GM13977 (cell line): Measurements from ENCODE around the gene CLTCL1.

Experiments used
- DNase-seq: peaks from one replicate; pipeline ENCODE4 v3.0.0; 2012; ENCODE audit warnings: low spot score
- in situ Hi-C: fragments of 300-500 bp; cut with MboI; formaldehyde crosslinking; loops from one replicate; pipeline ENCODE4 v1.12.0; 2022; ENCODE audit warnings: low sequenced_read_pairs, low pct_unique_long_range_greater_than_20kb, mixed read lengths, inconsistent platforms; ENCODE audit not compliant: unreplicated experiment
- TF ChIP-seq, protein P1 (sequence below): IDR thresholded peaks from 2 replicates; pipeline ENCODE4 v1.5.1; 2012; ENCODE audit warnings: mild to moderate bottlenecking, control low read depth; ENCODE audit not compliant: insufficient read depth; ENCODE audit errors: extremely low read depth, missing control alignments

The CLTCL1 gene

DNA sequence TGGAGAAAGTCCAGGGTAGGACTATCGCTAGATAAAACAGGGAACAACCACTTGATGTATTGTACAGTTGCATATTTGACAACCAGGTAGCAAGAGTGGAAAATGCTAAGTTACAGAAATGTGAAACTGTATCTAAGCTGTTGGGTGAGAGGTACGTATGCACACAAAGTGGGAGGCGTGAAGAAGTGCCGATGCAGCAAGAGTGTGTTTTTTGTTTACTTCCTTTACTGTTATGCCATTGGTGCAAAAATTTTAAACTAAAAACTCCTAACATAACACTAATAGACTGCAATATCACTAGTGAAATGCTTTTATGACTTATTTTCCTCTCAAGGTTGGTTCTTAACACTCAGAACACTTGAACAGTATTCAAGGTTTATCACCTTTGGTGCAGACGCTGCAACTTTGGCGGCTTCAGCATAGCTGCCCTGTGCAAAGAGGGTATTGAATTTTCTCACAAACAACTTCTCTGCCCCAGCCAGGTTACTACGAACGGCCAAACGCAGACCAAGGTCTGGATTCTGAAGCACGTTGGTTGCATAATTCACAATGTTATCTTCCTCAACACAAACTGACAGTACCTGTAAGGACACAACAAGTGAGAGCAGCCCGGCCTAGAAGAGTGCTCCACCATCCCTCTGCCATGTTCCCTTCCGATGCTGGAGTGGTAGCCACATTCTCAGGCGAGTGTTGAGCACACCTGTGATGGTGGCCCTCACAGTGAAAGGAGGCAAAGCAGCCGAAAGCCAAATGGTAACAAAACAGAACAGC lies 57.2 kb downstream of the CLTCL1 start:
- DNase-seq = no peak
- TF ChIP-seq, protein P1, sequence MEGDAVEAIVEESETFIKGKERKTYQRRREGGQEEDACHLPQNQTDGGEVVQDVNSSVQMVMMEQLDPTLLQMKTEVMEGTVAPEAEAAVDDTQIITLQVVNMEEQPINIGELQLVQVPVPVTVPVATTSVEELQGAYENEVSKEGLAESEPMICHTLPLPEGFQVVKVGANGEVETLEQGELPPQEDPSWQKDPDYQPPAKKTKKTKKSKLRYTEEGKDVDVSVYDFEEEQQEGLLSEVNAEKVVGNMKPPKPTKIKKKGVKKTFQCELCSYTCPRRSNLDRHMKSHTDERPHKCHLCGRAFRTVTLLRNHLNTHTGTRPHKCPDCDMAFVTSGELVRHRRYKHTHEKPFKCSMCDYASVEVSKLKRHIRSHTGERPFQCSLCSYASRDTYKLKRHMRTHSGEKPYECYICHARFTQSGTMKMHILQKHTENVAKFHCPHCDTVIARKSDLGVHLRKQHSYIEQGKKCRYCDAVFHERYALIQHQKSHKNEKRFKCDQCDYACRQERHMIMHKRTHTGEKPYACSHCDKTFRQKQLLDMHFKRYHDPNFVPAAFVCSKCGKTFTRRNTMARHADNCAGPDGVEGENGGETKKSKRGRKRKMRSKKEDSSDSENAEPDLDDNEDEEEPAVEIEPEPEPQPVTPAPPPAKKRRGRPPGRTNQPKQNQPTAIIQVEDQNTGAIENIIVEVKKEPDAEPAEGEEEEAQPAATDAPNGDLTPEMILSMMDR = no peak
- in situ Hi-C loops = no loop called here

DNA sequence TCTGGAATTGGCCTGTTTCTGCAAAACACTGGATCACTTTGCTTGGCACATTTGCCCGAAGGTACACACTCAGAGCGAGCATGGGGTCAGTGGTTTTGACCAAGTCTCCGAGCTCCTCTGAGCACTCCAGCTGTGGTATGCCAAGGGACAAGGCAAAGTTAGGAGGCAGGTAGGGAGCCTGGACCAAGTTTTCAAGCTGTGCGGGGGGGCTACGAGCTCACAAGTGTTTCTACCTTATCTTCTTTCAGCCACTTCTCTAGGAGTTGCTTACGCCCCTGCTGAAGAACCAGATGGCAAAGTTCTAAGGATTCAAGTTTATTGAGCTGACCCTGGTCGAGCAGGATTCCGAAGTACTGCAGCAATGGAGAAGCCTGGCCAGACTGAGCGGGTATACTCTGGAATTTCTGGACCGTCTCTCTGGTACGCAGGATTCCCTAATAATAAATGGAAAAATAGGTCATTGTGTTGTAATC lies 58.3 kb downstream of the CLTCL1 start:
- TF ChIP-seq, protein P1 = no peak
- in situ Hi-C loops = no loop called here
- no peak for DNase-seq

DNA sequence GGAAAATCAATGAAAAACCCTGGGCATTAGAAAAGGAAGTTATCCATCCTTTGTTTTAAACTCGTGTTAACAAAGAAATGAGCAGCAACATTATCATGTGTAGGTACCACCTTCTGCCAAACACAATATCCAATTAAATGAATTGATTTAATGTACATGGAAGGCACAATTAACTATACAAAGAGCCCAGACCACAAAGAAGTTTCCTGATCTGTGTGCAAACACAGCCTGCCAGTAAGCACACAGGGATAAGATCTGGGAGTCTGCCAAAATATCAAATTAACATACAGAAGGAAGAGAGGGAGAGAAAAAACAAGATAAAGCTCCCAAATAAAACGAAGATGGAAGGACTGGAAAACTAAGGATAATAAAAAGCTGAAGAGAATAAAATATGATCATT lies 58.9 kb downstream of the CLTCL1 start:
- in situ Hi-C loops = no loop called here
- TF ChIP-seq, protein P1 = no peak
- no peak for DNase-seq

DNA sequence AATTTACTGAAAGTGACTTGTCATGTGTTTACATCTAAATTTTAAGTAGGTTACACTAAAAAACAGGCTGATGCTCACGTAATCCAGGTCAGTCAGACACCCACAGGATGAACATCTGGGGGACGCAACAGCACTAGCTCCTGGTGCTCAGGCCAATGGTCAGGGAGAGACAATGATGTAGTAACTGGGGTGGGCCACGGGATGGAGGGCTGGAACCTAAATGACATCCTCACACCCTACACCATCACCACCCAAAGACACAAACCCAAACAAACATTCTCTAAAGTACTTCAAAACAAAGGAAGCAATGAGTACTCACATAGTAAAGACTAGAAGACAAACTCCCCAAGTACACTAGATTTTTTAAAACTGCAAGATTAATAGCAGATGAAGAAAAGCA lies 59.5 kb downstream of the CLTCL1 start:
- in situ Hi-C loops = no loop called here
- TF ChIP-seq, protein P1 = no peak
- no peak for DNase-seq

DNA sequence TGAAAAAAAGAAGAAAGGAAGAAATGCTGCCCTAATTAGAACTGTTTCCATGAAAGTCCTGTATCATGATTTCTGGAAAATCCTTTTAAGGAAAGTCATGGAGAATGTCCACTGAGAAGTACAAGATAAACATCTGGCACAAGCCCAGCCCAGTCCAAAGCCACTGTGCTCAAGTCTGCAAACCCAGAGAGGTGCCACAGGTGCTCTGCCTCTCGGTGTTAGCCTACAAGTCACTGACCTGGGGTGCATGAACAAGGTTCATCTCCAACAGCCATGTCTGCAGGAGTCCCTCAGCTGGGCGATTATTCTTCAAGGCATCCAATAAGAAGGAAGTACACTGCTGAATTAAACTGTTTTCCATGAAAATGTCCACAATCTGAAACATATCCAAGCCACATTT lies 61.9 kb downstream of the CLTCL1 start:
- TF ChIP-seq, protein P1 = no peak
- no peak for DNase-seq
- in situ Hi-C loops = no loop called here

DNA sequence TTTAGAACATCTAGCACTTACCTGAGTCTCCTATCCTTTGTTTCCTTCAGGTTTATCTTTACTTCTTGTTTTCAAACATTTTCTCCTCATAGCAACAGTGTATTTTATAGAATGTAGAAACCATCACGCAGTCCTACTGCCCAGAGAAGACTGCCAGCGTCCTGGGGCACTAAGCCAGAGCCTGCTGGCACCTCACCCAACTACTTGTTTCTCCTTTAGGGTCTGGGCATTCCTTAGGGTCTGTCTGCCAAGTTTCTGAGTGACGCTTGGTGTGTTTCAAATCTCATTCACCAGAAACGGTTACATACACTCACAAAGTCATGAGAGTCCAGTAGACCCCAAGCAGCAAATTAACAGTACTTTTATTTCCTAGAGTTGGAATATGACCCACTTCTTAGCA lies 63.3 kb downstream of the CLTCL1 start:
- TF ChIP-seq, protein P1 = no peak
- DNase-seq = no peak
- in situ Hi-C loops = no loop called here
